SK-N-DZ (cell line): ENCODE data around the gene ARHGDIG.
"Not testable (repeated sequence)": the region's sequence is repeated elsewhere in the genome, so short reads cannot be mapped to it uniquely, and the experiment has no call there.

Experiments used
- DNase-seq: peaks from one replicate; pipeline ENCODE4 v3.0.0-alpha.2; 2015; ENCODE audit warnings: low spot score

The ARHGDIG gene

GRCh38 chr16:325375-326145 lies 45.2 kb downstream of the ARHGDIG start:
- DNase-seq, result no peak

DNA sequence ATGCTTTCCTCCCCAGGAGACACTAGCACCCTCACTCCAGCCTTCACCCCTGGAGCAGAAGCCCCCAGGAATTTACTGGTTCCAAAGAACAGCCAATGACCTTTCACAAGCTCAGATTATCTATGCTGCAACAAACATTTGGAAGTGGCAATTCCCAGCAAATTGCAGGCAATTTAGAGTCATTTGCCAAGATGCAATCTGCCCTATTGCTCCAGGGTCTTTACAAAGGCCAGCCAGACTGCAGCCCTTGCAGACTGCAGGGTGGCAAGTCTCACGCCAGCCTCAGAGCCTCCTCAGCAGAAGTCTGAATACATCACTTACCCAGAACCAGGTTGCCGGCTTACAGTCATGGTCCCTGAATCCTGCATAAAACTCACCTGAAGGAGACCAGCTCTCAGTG lies 50.4 kb downstream of the ARHGDIG start:
- no peak for DNase-seq

GRCh38 chr16:331181-331814 lies 50.9 kb downstream of the ARHGDIG start:
- not testable (repeated sequence) for DNase-seq
